Measurements from ENCODE around the gene CSNK1G1.
A peak's percentile ranks its signal among the peaks of the same experiment; 100 is the strongest.

The CSNK1G1 gene

DNA sequence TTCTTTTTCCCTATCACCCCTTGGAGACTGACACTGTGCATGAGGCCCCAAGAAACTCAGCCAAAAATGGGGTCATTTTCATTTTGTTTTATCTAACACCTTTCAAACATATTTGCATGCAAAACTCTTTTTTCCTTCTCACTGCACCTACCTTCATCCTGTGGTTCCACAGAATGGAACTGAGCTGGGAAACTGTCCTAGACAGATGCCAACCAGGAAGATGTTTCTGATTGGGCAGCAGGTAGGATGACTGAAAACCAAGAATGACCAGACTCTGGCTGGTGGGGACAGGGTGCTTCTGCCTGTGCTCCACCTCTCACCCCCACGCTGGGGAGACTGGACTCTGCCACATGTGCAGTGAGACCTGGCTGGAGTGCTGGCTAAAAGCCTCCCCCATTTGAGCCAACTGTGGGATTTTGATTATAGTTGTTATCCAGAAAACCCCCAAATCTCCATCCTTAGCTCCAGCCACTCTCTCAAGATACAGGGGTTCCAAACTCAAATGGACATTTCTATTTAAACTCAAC lies 198.3 kb downstream of the CSNK1G1 start:
- no peak for DNase-seq (ENCODE audit: low read depth)
- H3K4me3 ChIP-seq (ENCODE audit: control insufficient read depth, low read depth, low read length) = no peak overlapping the region
- TF ChIP-seq, protein P1, sequence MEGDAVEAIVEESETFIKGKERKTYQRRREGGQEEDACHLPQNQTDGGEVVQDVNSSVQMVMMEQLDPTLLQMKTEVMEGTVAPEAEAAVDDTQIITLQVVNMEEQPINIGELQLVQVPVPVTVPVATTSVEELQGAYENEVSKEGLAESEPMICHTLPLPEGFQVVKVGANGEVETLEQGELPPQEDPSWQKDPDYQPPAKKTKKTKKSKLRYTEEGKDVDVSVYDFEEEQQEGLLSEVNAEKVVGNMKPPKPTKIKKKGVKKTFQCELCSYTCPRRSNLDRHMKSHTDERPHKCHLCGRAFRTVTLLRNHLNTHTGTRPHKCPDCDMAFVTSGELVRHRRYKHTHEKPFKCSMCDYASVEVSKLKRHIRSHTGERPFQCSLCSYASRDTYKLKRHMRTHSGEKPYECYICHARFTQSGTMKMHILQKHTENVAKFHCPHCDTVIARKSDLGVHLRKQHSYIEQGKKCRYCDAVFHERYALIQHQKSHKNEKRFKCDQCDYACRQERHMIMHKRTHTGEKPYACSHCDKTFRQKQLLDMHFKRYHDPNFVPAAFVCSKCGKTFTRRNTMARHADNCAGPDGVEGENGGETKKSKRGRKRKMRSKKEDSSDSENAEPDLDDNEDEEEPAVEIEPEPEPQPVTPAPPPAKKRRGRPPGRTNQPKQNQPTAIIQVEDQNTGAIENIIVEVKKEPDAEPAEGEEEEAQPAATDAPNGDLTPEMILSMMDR (IDR thresholded peaks at IDR 0.05; ENCODE audit: control insufficient read depth, insufficient read depth, low read depth, low read length, missing control alignments) = no peak

DNA sequence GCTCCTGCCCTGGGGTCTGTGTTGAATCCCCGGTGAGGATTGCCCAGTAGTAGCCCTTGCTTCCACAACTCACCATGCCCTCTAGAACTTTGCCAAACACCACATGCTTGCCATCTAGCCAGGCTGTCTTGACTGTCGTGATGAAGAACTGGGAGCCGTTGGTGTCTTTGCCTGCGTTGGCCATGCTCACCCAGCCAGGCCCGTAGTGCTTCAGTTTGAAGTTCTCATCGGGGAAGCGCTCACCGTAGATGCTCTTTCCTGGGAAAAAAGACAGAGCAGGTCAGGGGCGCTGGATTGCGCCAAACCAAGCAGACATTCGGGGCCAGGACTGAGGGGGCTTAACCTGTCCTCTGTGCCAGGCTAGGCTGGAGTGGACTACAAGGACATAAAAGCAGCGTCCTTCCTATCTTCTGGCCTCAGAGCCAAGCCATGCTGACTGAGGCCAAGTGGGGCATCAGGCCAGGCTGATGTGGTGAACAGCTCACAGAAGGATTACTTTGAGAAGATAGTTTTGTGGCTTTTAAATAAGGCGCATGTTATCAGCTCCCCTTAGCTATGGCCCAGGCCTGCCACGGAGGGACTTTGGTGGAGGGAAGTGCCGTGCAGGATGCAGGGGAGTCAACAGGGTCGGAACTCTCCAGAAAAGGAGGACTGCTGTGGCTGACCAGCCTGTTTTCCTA lies 199.2 kb downstream of the CSNK1G1 start:
- TF ChIP-seq, protein P1 (IDR thresholded peaks at IDR 0.05; ENCODE audit: control insufficient read depth, insufficient read depth, low read depth, low read length, missing control alignments) = no peak
- DNase-seq (ENCODE audit: low read depth) = no peak
- H3K4me3 ChIP-seq (ENCODE audit: control insufficient read depth, low read depth, low read length) = no peak overlapping the region

DNA sequence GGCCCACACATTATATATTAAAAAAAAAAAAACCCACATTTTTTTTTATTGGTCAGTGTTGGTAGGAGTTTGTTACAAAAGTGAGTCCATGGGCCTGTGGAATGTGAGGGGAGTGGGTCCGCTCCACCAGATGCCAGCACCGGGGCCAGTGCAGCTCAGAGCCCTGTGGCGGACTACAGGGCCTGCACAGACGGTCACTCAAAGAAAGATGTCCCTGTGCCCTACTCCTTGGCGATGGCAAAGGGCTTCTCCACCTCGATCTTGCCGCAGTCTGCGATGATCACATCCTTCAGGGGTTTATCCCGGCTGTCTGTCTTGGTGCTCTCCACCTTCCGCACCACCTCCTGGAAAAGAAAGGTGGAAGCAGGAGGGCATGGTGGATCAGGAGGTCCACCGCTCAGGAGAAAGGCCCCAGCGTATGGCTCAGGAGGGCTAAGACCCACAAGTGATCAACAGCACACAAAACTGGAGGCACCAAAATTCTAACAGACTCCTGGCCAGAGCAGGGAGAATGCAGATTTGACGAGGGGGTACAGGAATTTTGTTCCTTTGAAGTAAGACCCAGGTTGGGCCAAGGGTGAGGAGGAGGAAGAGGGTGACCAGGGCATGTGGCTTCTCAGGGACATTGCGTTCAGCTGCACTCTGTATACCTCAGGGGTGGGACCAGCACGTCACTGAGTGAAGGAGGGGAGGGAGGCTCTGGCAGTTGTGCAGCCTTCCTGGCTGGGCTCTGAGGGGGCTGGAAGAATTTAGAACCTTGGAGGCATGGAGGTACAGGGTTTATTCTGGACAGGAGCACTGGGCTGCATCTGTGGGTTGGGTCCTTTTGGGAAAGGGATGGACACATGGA lies 199.9 kb downstream of the CSNK1G1 start:
- DNase-seq (ENCODE audit: low read depth) = no peak
- H3K4me3 ChIP-seq (ENCODE audit: control insufficient read depth, low read depth, low read length) = no peak overlapping the region
- TF ChIP-seq, protein P1 (IDR thresholded peaks at IDR 0.05; ENCODE audit: control insufficient read depth, insufficient read depth, low read depth, low read length, missing control alignments) = no peak

DNA sequence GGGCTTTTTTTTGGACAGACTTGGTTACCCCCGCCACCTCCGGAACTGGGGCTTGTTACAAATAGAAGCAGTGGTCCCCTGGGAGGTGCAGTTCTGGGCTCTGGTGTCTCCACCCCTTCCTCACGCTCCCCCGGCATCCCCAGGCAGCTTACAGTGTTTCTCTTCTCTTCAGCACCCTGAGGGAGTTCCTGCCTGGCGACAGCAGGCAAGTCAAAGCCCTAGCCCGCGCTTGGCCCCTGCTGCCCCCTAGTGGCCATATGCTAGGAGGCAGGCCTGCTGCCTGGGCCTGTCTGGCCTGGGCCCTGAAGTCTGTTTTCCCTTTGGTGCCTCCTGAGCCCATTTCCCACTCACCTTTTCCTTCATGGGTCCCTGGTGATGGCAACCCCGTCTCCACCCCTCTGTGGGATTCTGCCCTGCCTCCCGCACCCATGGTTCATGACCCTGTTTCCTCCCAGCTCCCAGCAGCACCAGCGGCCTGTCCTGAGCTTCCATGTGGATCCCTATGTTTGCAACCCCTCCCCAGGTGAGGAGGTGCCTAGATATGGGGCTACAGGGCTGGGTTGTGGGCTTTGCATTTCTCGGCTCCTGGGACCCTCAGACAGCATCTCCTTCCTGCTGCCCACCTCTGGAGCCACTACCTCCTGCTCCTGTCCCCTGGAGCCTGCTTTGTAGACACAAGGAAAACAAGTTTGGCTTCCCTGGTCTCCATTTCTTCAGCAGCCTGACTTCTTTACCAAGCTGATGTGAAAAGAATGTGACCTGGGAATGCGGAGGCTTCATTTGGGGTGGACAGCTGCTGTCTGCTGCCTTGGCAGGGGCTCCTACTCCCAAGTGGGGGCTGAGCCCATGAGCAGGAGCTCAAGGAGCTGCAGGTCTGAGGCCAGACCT lies 202.2 kb downstream of the CSNK1G1 start:
- H3K4me3 ChIP-seq (ENCODE audit: control insufficient read depth, low read depth, low read length) = no peak overlapping the region
- TF ChIP-seq, protein P1 (IDR thresholded peaks at IDR 0.05; ENCODE audit: control insufficient read depth, insufficient read depth, low read depth, low read length, missing control alignments) = peak; percentile 99
- peak; percentile 31 for DNase-seq (ENCODE audit: low read depth)

DNA sequence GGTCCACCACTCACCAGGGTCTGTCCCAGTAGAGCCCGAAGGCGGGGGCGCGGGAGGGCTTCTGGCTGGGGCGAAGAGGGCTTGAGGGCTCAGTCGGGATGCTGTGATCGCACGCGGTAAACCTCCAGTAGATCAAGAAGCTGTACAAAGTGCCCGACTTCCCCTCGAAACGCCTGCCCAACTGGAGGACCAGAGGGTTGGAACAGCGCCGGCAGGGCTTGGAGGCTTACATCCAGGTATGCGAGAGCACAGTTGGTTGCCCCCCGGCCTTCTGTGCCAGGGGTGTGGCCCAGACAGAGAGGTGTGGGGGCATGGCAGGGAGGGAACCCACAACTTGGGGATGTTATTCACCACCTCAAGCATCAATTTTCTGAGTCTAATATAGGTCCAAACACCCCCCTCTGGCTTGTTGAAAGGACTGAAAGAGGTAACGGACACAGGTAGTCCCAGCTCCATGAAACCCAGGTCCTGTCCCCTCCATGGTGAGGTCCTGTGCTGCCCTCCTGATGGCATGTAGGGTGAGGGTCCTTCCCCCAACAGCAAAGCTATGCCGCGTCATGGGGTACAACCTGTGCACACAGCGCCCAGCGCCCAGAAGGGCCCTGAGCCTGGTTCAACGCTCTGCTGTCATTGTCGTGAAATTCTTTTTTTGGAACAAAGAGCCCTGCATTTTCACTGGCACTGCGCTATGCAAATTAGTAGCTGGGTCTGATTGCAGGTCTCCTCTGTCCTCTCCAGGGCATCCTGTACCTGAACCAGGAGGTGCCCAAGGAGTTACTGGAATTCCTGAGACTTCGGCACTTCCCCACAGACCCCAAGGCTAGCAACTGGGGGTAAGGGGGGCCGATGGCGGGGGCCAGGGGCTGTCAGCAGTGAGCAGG lies 203.2 kb downstream of the CSNK1G1 start:
- TF ChIP-seq, protein P1 (IDR thresholded peaks at IDR 0.05; ENCODE audit: control insufficient read depth, insufficient read depth, low read depth, low read length, missing control alignments) = no peak
- DNase-seq (ENCODE audit: low read depth) = no peak
- H3K4me3 ChIP-seq (ENCODE audit: control insufficient read depth, low read depth, low read length) = peak overlapping the region; percentile 14
